IPS-18c (cell line): ENCODE measurements around the gene ZFP14.

ENCODE experiments used
- H3K4me3 ChIP-seq: 2 replicates; pipeline ENCODE4 v1.7.0; 2013; ENCODE audit warnings: low read depth, mild to moderate bottlenecking, low read length, moderate library complexity; ENCODE audit not compliant: insufficient read depth
- H3K9me3 ChIP-seq: one replicate; pipeline ENCODE4 v1.6.1; 2013; ENCODE audit warnings: mild to moderate bottlenecking, low read length, moderate library complexity; ENCODE audit not compliant: control insufficient read depth, insufficient read depth

Gene ZFP14

GRCh38 chr19:36378625-36379509, at the start of gene ZFP14:
ZFP14 (minus strand) TSS chr19:36379201; CDS start chr19:36367892, 11,309 bp downstream.
- H3K9me3 ChIP-seq: no peaks in the 10 kb centered on the region
- peak within 1 kb of the TSS; percentile 90 for H3K4me3 ChIP-seq

GRCh38 chr19:36423925-36424324, 44.9 kb upstream of the ZFP14 start:
- no peak overlapping the region for H3K4me3 ChIP-seq

GRCh38 chr19:36421749-36422481, 42.9 kb upstream of the ZFP14 start:
- Histone ChIP-seq H3K9me3 (peaks cover 2% of the 10 kb centered on the region), H3K4me3 (peak overlapping the region; percentile 45)

More at GRCh38 chr19:36423925-36424324, 44.9 kb upstream of the ZFP14 start:
- H3K9me3 ChIP-seq: peaks cover 2% of the 10 kb centered on the region

GRCh38 chr19:36420961-36421748, 42.2 kb upstream of the ZFP14 start:
- H3K9me3 ChIP-seq: peaks cover 2% of the 10 kb centered on the region
- H3K4me3 ChIP-seq: peak overlapping the region; percentile 45

GRCh38 chr19:36418287-36419001, 39.4 kb upstream of the ZFP14 start, which contains the start of gene ZFP82:
ZFP82 (minus strand) TSS chr19:36418644; CDS start chr19:36409789, 8,855 bp downstream.
- Histone ChIP-seq H3K9me3 (peaks cover 2% of the 10 kb centered on the region), H3K4me3 (peak within 1 kb of the TSS; percentile 92)

- Histone ChIP-seq H3K9me3 (peaks cover 2% of the 10 kb centered on the region), H3K4me3 (peak overlapping the region; percentile 92)
These were observed 38.8 kb upstream of the ZFP14 start for GRCh38 chr19:36417752-36418286.

- H3K9me3 ChIP-seq: no peaks in the 10 kb centered on the region
- H3K4me3 ChIP-seq: no peak overlapping the region
These were observed 30.8 kb upstream of the ZFP14 start for GRCh38 chr19:36409841-36410240.

GRCh38 chr19:36408101-36408500, 29.1 kb upstream of the ZFP14 start:
- no peak overlapping the region for H3K4me3 ChIP-seq
- no peaks in the 10 kb centered on the region for H3K9me3 ChIP-seq

- no peak overlapping the region for H3K4me3 ChIP-seq
- no peaks in the 10 kb centered on the region for H3K9me3 ChIP-seq
These were observed 25.5 kb upstream of the ZFP14 start for GRCh38 chr19:36404498-36404897.

- Histone ChIP-seq H3K4me3 (no peak overlapping the region), H3K9me3 (no peaks in the 10 kb centered on the region)
These were observed 22.5 kb upstream of the ZFP14 start for GRCh38 chr19:36401475-36401874.

- Histone ChIP-seq H3K4me3 (no peak overlapping the region), H3K9me3 (no peaks in the 10 kb centered on the region)
These were observed 19.6 kb upstream of the ZFP14 start for GRCh38 chr19:36398571-36398970.

GRCh38 chr19:36392916-36393673, 14.1 kb upstream of the ZFP14 start:
- no peak overlapping the region for H3K4me3 ChIP-seq
- H3K9me3 ChIP-seq: peaks cover 10% of the 10 kb centered on the region

- Histone ChIP-seq H3K4me3 (peak overlapping the region; percentile 90; the same call in 1 of the 2 replicates), H3K9me3 (no peaks in the 10 kb centered on the region)
These were observed 464 bp upstream of the ZFP14 start for GRCh38 chr19:36379510-36379819.

GRCh38 chr19:36377541-36378178, 1.3 kb downstream of the ZFP14 start:
- H3K9me3 ChIP-seq: no peaks in the 10 kb centered on the region
- 0 out of 2 replicates have a peak overlapping the region, but pooled peaks have one; percentile 90 for H3K4me3 ChIP-seq

- Histone ChIP-seq H3K4me3 (no peak overlapping the region), H3K9me3 (no peaks in the 10 kb centered on the region)
These were observed 5.3 kb downstream of the ZFP14 start for GRCh38 chr19:36373638-36374156.
